Kidney epithelial cell (primary cell): ENCODE results near the gene UTS2B. TPM values are rescaled to one million over a fixed set of nuclear protein-coding genes. Genes with fewer than 3 reads are reported as not detected.

ENCODE experiments used
- DNase-seq: peaks from one replicate; pipeline ENCODE4 v3.0.0-alpha.2; 2010; ENCODE audit warnings: low read depth
- H3K27me3 ChIP-seq: 2 replicates; pipeline ENCODE4 v1.6.0; 2011; ENCODE audit warnings: low read length; ENCODE audit not compliant: control insufficient read depth, insufficient read depth
- H3K36me3 ChIP-seq: 2 replicates; pipeline ENCODE4 v1.5.1; 2011; ENCODE audit warnings: low read length; ENCODE audit not compliant: control insufficient read depth, insufficient read depth
- H3K4me3 ChIP-seq: 2 replicates; pipeline ENCODE4 v1.5.1; 2011; ENCODE audit warnings: low read depth, mild to moderate bottlenecking, control low read depth, low read length
- total RNA-seq: library from RNA; depleted of rRNA; stranded (reverse); fragments of >200 nt; gene quantifications from 2 replicates; pipeline ENCODE4 v1.2.3, GENCODE V29; 2015
- TF ChIP-seq, protein P1 (sequence below): IDR thresholded peaks from 2 replicates; pipeline ENCODE4 v1.5.1; 2011; ENCODE audit warnings: mild to moderate bottlenecking, moderate library complexity, low read length, control low read depth, inconsistent platforms; ENCODE audit not compliant: insufficient read depth, poor library complexity, severe bottlenecking

The UTS2B gene
- total RNA-seq, 1 donor from 2014 or later = 0.46 TPM

DNA sequence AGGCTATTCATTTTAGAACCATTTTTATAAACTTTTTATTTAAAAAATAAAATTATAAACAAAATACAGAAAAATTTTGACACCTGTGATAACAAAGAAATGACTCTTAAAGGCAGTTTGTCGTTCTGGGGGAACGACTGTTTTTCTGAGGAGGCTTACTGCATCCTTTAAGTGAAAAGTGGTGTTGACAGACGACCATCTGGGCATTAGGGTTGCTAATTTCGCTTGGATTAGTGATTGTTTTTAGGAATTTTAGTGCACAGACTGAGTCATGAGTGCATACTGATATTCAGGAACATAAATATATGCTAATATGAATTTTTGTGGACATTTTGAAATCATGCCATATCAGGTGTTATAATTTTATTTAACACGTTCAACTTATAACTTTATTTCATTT, 102.8 kb downstream of the UTS2B start:
- H3K27me3 ChIP-seq = no peaks in the 10 kb centered on the region
- H3K36me3 ChIP-seq = no peaks in the 10 kb centered on the region
- TF ChIP-seq, protein P1, sequence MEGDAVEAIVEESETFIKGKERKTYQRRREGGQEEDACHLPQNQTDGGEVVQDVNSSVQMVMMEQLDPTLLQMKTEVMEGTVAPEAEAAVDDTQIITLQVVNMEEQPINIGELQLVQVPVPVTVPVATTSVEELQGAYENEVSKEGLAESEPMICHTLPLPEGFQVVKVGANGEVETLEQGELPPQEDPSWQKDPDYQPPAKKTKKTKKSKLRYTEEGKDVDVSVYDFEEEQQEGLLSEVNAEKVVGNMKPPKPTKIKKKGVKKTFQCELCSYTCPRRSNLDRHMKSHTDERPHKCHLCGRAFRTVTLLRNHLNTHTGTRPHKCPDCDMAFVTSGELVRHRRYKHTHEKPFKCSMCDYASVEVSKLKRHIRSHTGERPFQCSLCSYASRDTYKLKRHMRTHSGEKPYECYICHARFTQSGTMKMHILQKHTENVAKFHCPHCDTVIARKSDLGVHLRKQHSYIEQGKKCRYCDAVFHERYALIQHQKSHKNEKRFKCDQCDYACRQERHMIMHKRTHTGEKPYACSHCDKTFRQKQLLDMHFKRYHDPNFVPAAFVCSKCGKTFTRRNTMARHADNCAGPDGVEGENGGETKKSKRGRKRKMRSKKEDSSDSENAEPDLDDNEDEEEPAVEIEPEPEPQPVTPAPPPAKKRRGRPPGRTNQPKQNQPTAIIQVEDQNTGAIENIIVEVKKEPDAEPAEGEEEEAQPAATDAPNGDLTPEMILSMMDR = no peak
- H3K4me3 ChIP-seq = no peak overlapping the region
- no peak for DNase-seq

DNA sequence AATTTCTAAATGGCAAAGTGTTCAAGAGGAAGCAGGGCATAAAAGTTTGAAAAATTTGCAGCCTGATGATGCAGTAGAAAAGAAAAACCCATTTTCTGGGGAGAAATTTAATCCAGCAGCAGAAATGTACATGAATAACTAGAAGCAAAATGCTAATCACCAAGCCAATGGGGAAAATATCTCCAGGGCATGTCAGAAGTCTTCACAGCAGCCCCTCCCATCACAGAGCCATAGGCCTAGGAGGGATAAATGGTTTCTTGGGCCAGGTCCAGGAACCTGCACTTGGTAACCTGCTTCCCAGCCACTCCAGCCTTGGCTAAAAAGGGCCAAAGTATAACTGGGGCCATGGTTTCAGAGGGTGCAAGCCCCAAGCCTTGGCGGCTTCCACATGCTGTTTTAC, 108.7 kb downstream of the UTS2B start:
- TF ChIP-seq, protein P1 = no peak
- no peak overlapping the region for H3K4me3 ChIP-seq
- no peaks in the 10 kb centered on the region for H3K36me3 ChIP-seq
- DNase-seq = no peak
- no peaks in the 10 kb centered on the region for H3K27me3 ChIP-seq

GRCh38 chr3:191220908-191221307, 109.4 kb downstream of the UTS2B start:
- DNase-seq = no peak
- TF ChIP-seq, protein P1 = no peak
- no peaks in the 10 kb centered on the region for H3K27me3 ChIP-seq
- no peak overlapping the region for H3K4me3 ChIP-seq
- H3K36me3 ChIP-seq = no peaks in the 10 kb centered on the region

DNA sequence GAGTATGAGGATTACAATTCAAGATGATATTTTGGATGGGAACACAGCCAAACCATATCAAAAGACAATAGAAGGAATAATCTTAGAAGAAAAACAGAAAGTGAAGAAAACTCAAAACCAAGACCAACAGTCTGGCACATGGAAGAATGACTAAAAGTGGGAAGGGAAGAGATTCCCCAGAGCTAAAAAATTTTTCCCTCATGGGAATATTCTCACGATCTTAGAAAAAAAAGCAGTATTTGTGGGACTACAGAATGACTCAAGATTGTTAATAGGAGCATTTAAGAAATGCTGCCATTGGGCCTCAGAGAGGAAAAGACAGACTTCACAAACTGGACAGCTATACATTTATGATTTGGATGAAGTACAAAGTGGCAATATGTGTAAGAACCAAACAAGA, 113.0 kb downstream of the UTS2B start:
- no peak for DNase-seq
- Histone ChIP-seq H3K36me3 (no peaks in the 10 kb centered on the region), H3K27me3 (no peaks in the 10 kb centered on the region), H3K4me3 (no peak overlapping the region)
- TF ChIP-seq, protein P1 = no peak

Other genes starting within 250 kb of the UTS2B start
- 0.04 TPM in 1 of 2 replicates, not detected in the other for gene OSTN, start 131.3 kb downstream of the UTS2B start, total RNA-seq
- gene CCDC50, start 1.1 kb downstream of the UTS2B start, total RNA-seq = 160 and 178 TPM in 2 replicates
- gene PYDC2, start 130.6 kb upstream of the UTS2B start, total RNA-seq = not detected in 2 replicates